Lung (tissue), 13 donors: ENCODE data around the gene PROKR2. TPM values are rescaled to one million over a fixed set of nuclear protein-coding genes. Genes with fewer than 3 reads are reported as not detected.

Source experiments
- ATAC-seq: fragments of 200-7000 bp; cut with Tn5 transposase; one replicate; pipeline ENCODE4 v1.9.1; 2020; ENCODE audit warnings: moderate number of reproducible peaks; ENCODE audit not compliant: insufficient read depth, low FRiP score
- DNase-seq, 3 donors: peaks; one replicate each; pipeline ENCODE4 v3.0.0-alpha.2; 2013 to 2017
- H3K27ac ChIP-seq, 2 donors: one replicate each; pipeline ENCODE4 v1.5.1; 2013; ENCODE audit warnings: mild to moderate bottlenecking in 2 of 2, moderate library complexity in 2 of 2, control low read depth in 1 of 2, inconsistent platforms in 1 of 2, low read depth in 1 of 2, low read length in 1 of 2
- H3K27me3 ChIP-seq, 3 donors: one replicate each; pipeline ENCODE4 v1.5.1; 2013; ENCODE audit warnings: low read length in 2 of 3; ENCODE audit not compliant: control insufficient read depth in 3 of 3, insufficient read depth in 3 of 3
- H3K36me3 ChIP-seq, 4 donors: one replicate each; pipeline ENCODE4 v1.5.1; 2013; ENCODE audit warnings: low read length in 4 of 4, mild to moderate bottlenecking in 1 of 4, moderate library complexity in 1 of 4; ENCODE audit not compliant: control insufficient read depth in 4 of 4, insufficient read depth in 4 of 4
- H3K4me1 ChIP-seq, 5 donors: one replicate each; pipeline ENCODE4 v1.5.1; 2013; ENCODE audit warnings: low read length in 5 of 5, mild to moderate bottlenecking in 2 of 5, moderate library complexity in 1 of 5; ENCODE audit not compliant: control insufficient read depth in 5 of 5, insufficient read depth in 5 of 5
- H3K4me3 ChIP-seq: one replicate; pipeline ENCODE4 v1.5.1; 2013; ENCODE audit warnings: mild to moderate bottlenecking, control low read depth, moderate library complexity
- H3K9ac ChIP-seq, 2 donors: one replicate each; pipeline ENCODE4 v1.5.1; 2013; ENCODE audit warnings: low read length in 2 of 2, control low read depth in 1 of 2; ENCODE audit not compliant: insufficient read depth in 1 of 2
- H3K9me3 ChIP-seq, 4 donors: one replicate each; pipeline ENCODE4 v1.5.1; 2013; ENCODE audit warnings: low read length in 3 of 4, mild to moderate bottlenecking in 1 of 4, moderate library complexity in 1 of 4; ENCODE audit not compliant: control insufficient read depth in 4 of 4, insufficient read depth in 3 of 4
- WGBS, 2 donors: extraction: QIAGEN DNeasy Blood & Tissue Kit; methylation state at CpG; one replicate each; pipeline ENCODE4 v1.1.7; 2013; 5-methylcytosine and 5-hydroxymethylcytosine counted together
- polyA plus RNA-seq, 2 donors: library from polyadenylated mRNA; stranded (reverse); fragments of 200-250 nt; gene quantifications; one replicate each; pipeline ENCODE4 v1.2.1, GENCODE V29; 2013
- small RNA-seq: library from RNA; depleted of rRNA; stranded (forward); fragments of <200 nt; gene quantifications from one replicate; pipeline ENCODE3, GENCODE V24; 2014; ENCODE audit warnings: low replicate concordance
- total RNA-seq, 2 donors: library from RNA; depleted of rRNA in 1 of 2; stranded (reverse); fragments of >200 nt in 1 of 2; gene quantifications; one replicate each; pipeline ENCODE4 v1.2.1, GENCODE V29; 2014 to 2021
- TF ChIP-seq, protein P1 (sequence below): IDR thresholded peaks from 2 replicates; pipeline ENCODE4 v1.5.1; 2012; ENCODE audit warnings: mild to moderate bottlenecking; ENCODE audit errors: control extremely low read depth, extremely low read depth
- donor health status: control.
- donor health status: control.
- donor health status: Bipolar disorder and iron deficiency.
- donor health status: healthy.
- donor health status: DM: yes; HTN: yes; CAD: no.

The PROKR2 gene
- total and polyA plus RNA-seq, 4 donors, result not detected

DNA sequence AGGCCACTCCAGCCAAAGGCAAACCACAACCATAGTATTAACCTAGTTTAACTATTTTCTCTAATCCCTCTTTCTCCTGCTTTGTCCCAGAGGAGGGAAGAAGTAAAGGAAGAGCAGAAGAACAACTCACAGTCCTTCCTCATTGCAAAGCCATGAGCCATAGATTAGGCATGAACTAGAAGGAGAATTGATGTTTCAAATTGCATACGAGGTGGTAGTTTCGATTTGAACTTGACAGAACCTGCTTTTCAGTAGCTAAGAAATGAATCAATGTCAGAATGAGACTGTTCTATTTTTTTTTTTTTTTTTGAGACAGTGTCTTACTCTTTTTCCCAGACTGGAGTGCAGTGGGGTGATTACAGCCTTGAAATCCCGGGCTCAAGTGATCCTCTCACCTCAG is 48.3 kb downstream of the PROKR2 start:
- Histone ChIP-seq H3K9ac (no peak overlapping the region), H3K4me3 (no peak overlapping the region), H3K36me3 (no peaks in the 10 kb centered on the region), H3K4me1 (no peaks in the 10 kb centered on the region), H3K9me3 (peaks cover 0 to 3% (median 0%) of the 10 kb centered on the region in 4 donors), H3K27ac (no peak overlapping the region), H3K27me3 (no peaks in the 10 kb centered on the region)
- 72 to 74% methylated on average over 3 of the region's 3 CpGs for WGBS, 2 donors
- ATAC-seq, result no peak
- TF ChIP-seq, protein P1, sequence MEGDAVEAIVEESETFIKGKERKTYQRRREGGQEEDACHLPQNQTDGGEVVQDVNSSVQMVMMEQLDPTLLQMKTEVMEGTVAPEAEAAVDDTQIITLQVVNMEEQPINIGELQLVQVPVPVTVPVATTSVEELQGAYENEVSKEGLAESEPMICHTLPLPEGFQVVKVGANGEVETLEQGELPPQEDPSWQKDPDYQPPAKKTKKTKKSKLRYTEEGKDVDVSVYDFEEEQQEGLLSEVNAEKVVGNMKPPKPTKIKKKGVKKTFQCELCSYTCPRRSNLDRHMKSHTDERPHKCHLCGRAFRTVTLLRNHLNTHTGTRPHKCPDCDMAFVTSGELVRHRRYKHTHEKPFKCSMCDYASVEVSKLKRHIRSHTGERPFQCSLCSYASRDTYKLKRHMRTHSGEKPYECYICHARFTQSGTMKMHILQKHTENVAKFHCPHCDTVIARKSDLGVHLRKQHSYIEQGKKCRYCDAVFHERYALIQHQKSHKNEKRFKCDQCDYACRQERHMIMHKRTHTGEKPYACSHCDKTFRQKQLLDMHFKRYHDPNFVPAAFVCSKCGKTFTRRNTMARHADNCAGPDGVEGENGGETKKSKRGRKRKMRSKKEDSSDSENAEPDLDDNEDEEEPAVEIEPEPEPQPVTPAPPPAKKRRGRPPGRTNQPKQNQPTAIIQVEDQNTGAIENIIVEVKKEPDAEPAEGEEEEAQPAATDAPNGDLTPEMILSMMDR, result no peak
- no peak for DNase-seq

DNA sequence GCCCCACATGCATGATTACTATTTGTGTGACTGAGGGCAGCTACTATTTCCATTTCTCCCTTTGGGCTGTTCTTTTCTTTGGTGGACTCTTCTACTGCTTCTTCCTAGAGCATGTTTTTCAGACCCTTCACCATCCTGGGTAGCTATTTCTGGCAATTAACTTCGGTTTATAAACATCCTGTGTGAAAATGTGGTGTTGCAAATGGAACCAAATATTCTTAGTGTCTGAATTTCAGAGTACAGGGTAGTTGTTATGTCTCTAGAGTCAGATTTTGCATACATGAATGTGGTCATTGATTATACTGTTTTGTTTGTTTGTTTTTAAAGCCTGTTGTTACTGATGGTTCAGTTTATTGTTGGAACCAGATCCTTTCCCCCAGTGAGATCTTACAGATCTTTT is 49.7 kb downstream of the PROKR2 start:
- DNase-seq (no peak), ATAC-seq (no peak)
- H3K4me3 ChIP-seq, result no peak overlapping the region

More for the DNA sequence above, 49.7 kb downstream of the PROKR2 start:
- H3K9ac ChIP-seq, result no peak overlapping the region
- no peaks in the 10 kb centered on the region for H3K36me3 ChIP-seq
- TF ChIP-seq, protein P1, result no peak
- H3K27me3 ChIP-seq, result no peaks in the 10 kb centered on the region
- no peak overlapping the region for H3K27ac ChIP-seq
- H3K4me1 ChIP-seq, result no peaks in the 10 kb centered on the region
- WGBS, 2 donors, result 24 to 27% methylated on average over 1 of the region's 1 CpG
- H3K9me3 ChIP-seq, result peaks cover 0 to 3% (median 0%) of the 10 kb centered on the region in 4 donors

Small RNA genes within 50 kb of the gene (small RNA-seq; reads per million reads assigned to genes)
- not detected for gene RNA5-8SP7

Other genes with a start within 250 kb of the PROKR2 start
- 10 to 100 TPM; 89.2 to 93.8 TPM for gene TMEM230, start 203.9 kb downstream of the PROKR2 start, total RNA-seq
- 100 to 1,000 TPM in 1 of 2 donors, 10 to 100 TPM in 1; 88.3 to 160 TPM for gene TMEM230, start 203.9 kb downstream of the PROKR2 start, polyA plus RNA-seq
- gene PCNA, start 197.0 kb downstream of the PROKR2 start, total RNA-seq, result 10 to 100 TPM; 47.9 to 50.0 TPM
- 10 to 100 TPM; 67.3 to 74.1 TPM for gene PCNA, start 197.0 kb downstream of the PROKR2 start, polyA plus RNA-seq
- 10 to 100 TPM; 39.4 to 50.8 TPM for gene CDS2, start 189.9 kb downstream of the PROKR2 start, total RNA-seq
- gene CDS2, start 189.9 kb downstream of the PROKR2 start, polyA plus RNA-seq, result 10 to 100 TPM; 15.7 to 34.6 TPM